Loucy (cell line): ENCODE data around the gene B3GAT1.

Experiments
- EZH2phosphoT487 ChIP-seq: fragments of 200-600 bp; IDR thresholded peaks from 2 replicates; pipeline ENCODE4 v1.6.1; 2018; ENCODE audit warnings: antibody characterized with exemption, mild to moderate bottlenecking, moderate library complexity, borderline replicate concordance
- TF ChIP-seq, protein P1 (sequence below): fragments of 200-600 bp; sonication (generic); conservative IDR thresholded peaks from 2 replicates; pipeline ENCODE4 v1.5.1; 2014; ENCODE audit warnings: mild to moderate bottlenecking, antibody characterized with exemption, low read length

- TF ChIP-seq, protein P1, sequence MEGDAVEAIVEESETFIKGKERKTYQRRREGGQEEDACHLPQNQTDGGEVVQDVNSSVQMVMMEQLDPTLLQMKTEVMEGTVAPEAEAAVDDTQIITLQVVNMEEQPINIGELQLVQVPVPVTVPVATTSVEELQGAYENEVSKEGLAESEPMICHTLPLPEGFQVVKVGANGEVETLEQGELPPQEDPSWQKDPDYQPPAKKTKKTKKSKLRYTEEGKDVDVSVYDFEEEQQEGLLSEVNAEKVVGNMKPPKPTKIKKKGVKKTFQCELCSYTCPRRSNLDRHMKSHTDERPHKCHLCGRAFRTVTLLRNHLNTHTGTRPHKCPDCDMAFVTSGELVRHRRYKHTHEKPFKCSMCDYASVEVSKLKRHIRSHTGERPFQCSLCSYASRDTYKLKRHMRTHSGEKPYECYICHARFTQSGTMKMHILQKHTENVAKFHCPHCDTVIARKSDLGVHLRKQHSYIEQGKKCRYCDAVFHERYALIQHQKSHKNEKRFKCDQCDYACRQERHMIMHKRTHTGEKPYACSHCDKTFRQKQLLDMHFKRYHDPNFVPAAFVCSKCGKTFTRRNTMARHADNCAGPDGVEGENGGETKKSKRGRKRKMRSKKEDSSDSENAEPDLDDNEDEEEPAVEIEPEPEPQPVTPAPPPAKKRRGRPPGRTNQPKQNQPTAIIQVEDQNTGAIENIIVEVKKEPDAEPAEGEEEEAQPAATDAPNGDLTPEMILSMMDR, result no peak
- TF ChIP-seq EZH2phosphoT487, result no peak
Measured at GRCh38 chr11:134397304-134398078, 14.6 kb downstream of the B3GAT1 start.
